ENCODE results near the gene MCAM. TPM values are rescaled to one million over a fixed set of nuclear protein-coding genes. Genes with fewer than 3 reads are reported as not detected.

Gene MCAM
- total RNA-seq = 550 TPM
- long read RNA-seq, transcript MCAM-201 (16 exons, 3,313 nt) = major isoform, 359 of 642 reads
- long read RNA-seq, partial matches to known transcripts = 110 of 642 reads
- long read RNA-seq, other reads (novel, unspliced or antisense) = 170 of 642 reads

GRCh38 chr11:119316729-119317591 lies at the start of gene MCAM:
MCAM (minus strand) TSS chr11:119317130; CDS start chr11:119317101, 29 bp downstream.
- DNase-seq (ENCODE audit: low spot score) = no peak

GRCh38 chr11:119365071-119365591 lies 48.2 kb upstream of the MCAM start:
- DNase-seq (ENCODE audit: low spot score) = no peak

- DNase-seq (ENCODE audit: low spot score) = no peak
Observed at GRCh38 chr11:119363851-119364590, 47.1 kb upstream of the MCAM start.

GRCh38 chr11:119363081-119363850 lies 46.3 kb upstream of the MCAM start:
- no peak for DNase-seq (ENCODE audit: low spot score)

- DNase-seq (ENCODE audit: low spot score) = no peak
Observed at GRCh38 chr11:119362741-119363080, 45.8 kb upstream of the MCAM start.

- no peak for DNase-seq (ENCODE audit: low spot score)
Observed at GRCh38 chr11:119361941-119362725, 45.2 kb upstream of the MCAM start.

GRCh38 chr11:119361056-119361787 lies 44.3 kb upstream of the MCAM start:
- no peak for DNase-seq (ENCODE audit: low spot score)

- DNase-seq (ENCODE audit: low spot score) = no peak
Observed at GRCh38 chr11:119359365-119360214, 42.7 kb upstream of the MCAM start.

GRCh38 chr11:119357074-119357473 lies 40.1 kb upstream of the MCAM start:
- DNase-seq (ENCODE audit: low spot score) = no peak

- DNase-seq (ENCODE audit: low spot score) = peak; percentile 95
Observed at GRCh38 chr11:119356349-119357031, 39.6 kb upstream of the MCAM start.

GRCh38 chr11:119355091-119355843 lies 38.3 kb upstream of the MCAM start:
- no peak for DNase-seq (ENCODE audit: low spot score)

- no peak for DNase-seq (ENCODE audit: low spot score)
Observed at GRCh38 chr11:119352857-119353260, 35.9 kb upstream of the MCAM start.

GRCh38 chr11:119351232-119351631 lies 34.3 kb upstream of the MCAM start:
- DNase-seq (ENCODE audit: low spot score) = no peak

- DNase-seq (ENCODE audit: low spot score) = no peak
Observed at GRCh38 chr11:119350302-119350701, 33.4 kb upstream of the MCAM start.

- DNase-seq (ENCODE audit: low spot score) = no peak
Observed at GRCh38 chr11:119347940-119348605, 31.1 kb upstream of the MCAM start.

GRCh38 chr11:119347242-119347641 lies 30.3 kb upstream of the MCAM start:
- no peak for DNase-seq (ENCODE audit: low spot score)

- no peak for DNase-seq (ENCODE audit: low spot score)
Observed at GRCh38 chr11:119346605-119347004, 29.7 kb upstream of the MCAM start, which contains the start of gene MFRP. MFRP (minus strand) TSS chr11:119346705; CDS start chr11:119346513, 192 bp downstream.

Measured in mesenteric fat pad (tissue), 1 donor.